ENCODE data around the gene HNRNPUL1. TPM values are rescaled to one million over a fixed set of nuclear protein-coding genes. Genes with fewer than 3 reads are reported as not detected.
"Not testable (repeated sequence)": the region's sequence is repeated elsewhere in the genome, so short reads cannot be mapped to it uniquely, and the experiment has no call there.

Gene HNRNPUL1
- total and polyA plus RNA-seq, 2 donors (not counting 1 experiment from before 2014, with no cell fraction given) = 36.4 to 58.1 TPM

GRCh38 chr19:41339936-41340335, 75.8 kb downstream of the HNRNPUL1 start:
- H3K4me2 ChIP-seq (ENCODE audit: extremely low read depth, insufficient read depth, low read length) = no peak overlapping the region
- peaks cover 5% of the 10 kb centered on the region for H3K36me3 ChIP-seq (ENCODE audit: control insufficient read depth, insufficient read depth, low read length)
- H3K79me2 ChIP-seq (ENCODE audit: control insufficient read depth, insufficient read depth, low read length) = no peaks in the 10 kb centered on the region
- H3K9me3 ChIP-seq (ENCODE audit: control insufficient read depth, insufficient read depth, low read depth, low read length) = no peaks in the 10 kb centered on the region
- no peaks in the 10 kb centered on the region for H3K4me1 ChIP-seq (ENCODE audit: control insufficient read depth, extremely low read depth, insufficient read depth, low read length)
- no peak for TF ChIP-seq EZH2 (IDR thresholded peaks at IDR 0.05; ENCODE audit: low read length, missing control alignments)
- TF ChIP-seq, protein P1, sequence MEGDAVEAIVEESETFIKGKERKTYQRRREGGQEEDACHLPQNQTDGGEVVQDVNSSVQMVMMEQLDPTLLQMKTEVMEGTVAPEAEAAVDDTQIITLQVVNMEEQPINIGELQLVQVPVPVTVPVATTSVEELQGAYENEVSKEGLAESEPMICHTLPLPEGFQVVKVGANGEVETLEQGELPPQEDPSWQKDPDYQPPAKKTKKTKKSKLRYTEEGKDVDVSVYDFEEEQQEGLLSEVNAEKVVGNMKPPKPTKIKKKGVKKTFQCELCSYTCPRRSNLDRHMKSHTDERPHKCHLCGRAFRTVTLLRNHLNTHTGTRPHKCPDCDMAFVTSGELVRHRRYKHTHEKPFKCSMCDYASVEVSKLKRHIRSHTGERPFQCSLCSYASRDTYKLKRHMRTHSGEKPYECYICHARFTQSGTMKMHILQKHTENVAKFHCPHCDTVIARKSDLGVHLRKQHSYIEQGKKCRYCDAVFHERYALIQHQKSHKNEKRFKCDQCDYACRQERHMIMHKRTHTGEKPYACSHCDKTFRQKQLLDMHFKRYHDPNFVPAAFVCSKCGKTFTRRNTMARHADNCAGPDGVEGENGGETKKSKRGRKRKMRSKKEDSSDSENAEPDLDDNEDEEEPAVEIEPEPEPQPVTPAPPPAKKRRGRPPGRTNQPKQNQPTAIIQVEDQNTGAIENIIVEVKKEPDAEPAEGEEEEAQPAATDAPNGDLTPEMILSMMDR (conservative IDR thresholded peaks at IDR 0.05 in 1 of 2, IDR thresholded peaks at IDR 0.05 in 1 of 2; ENCODE audit: low read depth in 1 of 2, low read length in 2 of 2) = no peak
- H4K20me1 ChIP-seq (ENCODE audit: control insufficient read depth, extremely low read depth, insufficient read depth, low read length) = no peaks in the 10 kb centered on the region
- DNase-seq (ENCODE audit: low read depth in 2 of 2) = peak in 1 of 2 donors; percentile 67
- no peaks in the 10 kb centered on the region for H3K27me3 ChIP-seq (ENCODE audit: control insufficient read depth, insufficient read depth, low read length)
- H3K27ac ChIP-seq (ENCODE audit: insufficient read depth, low read length) = no peak overlapping the region
- no peak overlapping the region for H2AFZ ChIP-seq (ENCODE audit: low read length)
- no peak overlapping the region for H3K4me3 ChIP-seq (replicated peaks in 1 of 4; ENCODE audit: control extremely low read depth in 1 of 4, insufficient read depth in 1 of 4, low read depth in 3 of 4, low read length in 4 of 4)
- no peak overlapping the region for H3K9ac ChIP-seq (ENCODE audit: insufficient read depth, low read length)

- H3K27me3 ChIP-seq (ENCODE audit: control insufficient read depth, insufficient read depth, low read length) = no peaks in the 10 kb centered on the region
- H3K79me2 ChIP-seq (ENCODE audit: control insufficient read depth, insufficient read depth, low read length) = no peaks in the 10 kb centered on the region
- H3K27ac ChIP-seq (ENCODE audit: insufficient read depth, low read length) = no peak overlapping the region
- no peaks in the 10 kb centered on the region for H3K9me3 ChIP-seq (ENCODE audit: control insufficient read depth, insufficient read depth, low read depth, low read length)
- H3K9ac ChIP-seq (ENCODE audit: insufficient read depth, low read length) = no peak overlapping the region
- H3K4me1 ChIP-seq (ENCODE audit: control insufficient read depth, extremely low read depth, insufficient read depth, low read length) = no peaks in the 10 kb centered on the region
- H3K4me3 ChIP-seq (replicated peaks in 1 of 4; ENCODE audit: control extremely low read depth in 1 of 4, insufficient read depth in 1 of 4, low read depth in 3 of 4, low read length in 4 of 4) = no peak overlapping the region
- H3K4me2 ChIP-seq (ENCODE audit: extremely low read depth, insufficient read depth, low read length) = no peak overlapping the region
- no peak overlapping the region for H2AFZ ChIP-seq (ENCODE audit: low read length)
- DNase-seq (ENCODE audit: low read depth in 2 of 2) = no peak
- no peak for TF ChIP-seq EZH2 (IDR thresholded peaks at IDR 0.05; ENCODE audit: low read length, missing control alignments)
- TF ChIP-seq, protein P1 (conservative IDR thresholded peaks at IDR 0.05 in 1 of 2, IDR thresholded peaks at IDR 0.05 in 1 of 2; ENCODE audit: low read depth in 1 of 2, low read length in 2 of 2) = no peak
- H3K36me3 ChIP-seq (ENCODE audit: control insufficient read depth, insufficient read depth, low read length) = peaks cover 5% of the 10 kb centered on the region
- H4K20me1 ChIP-seq (ENCODE audit: control insufficient read depth, extremely low read depth, insufficient read depth, low read length) = no peaks in the 10 kb centered on the region
Observed at GRCh38 chr19:41341669-41342490, 77.7 kb downstream of the HNRNPUL1 start.

- DNase-seq (ENCODE audit: low read depth in 2 of 2) = no peak
- Histone ChIP-seq H3K27me3 (ENCODE audit: control insufficient read depth, insufficient read depth, low read length) (no peaks in the 10 kb centered on the region), H3K27ac (ENCODE audit: insufficient read depth, low read length) (no peak overlapping the region), H2AFZ (ENCODE audit: low read length) (no peak overlapping the region), H3K9me3 (ENCODE audit: control insufficient read depth, insufficient read depth, low read depth, low read length) (no peaks in the 10 kb centered on the region), H3K4me3 (replicated peaks in 1 of 4; ENCODE audit: control extremely low read depth in 1 of 4, insufficient read depth in 1 of 4, low read depth in 3 of 4, low read length in 4 of 4) (no peak overlapping the region), H3K9ac (ENCODE audit: insufficient read depth, low read length) (no peak overlapping the region), H4K20me1 (ENCODE audit: control insufficient read depth, extremely low read depth, insufficient read depth, low read length) (no peaks in the 10 kb centered on the region), H3K79me2 (ENCODE audit: control insufficient read depth, insufficient read depth, low read length) (no peaks in the 10 kb centered on the region), H3K4me2 (ENCODE audit: extremely low read depth, insufficient read depth, low read length) (no peak overlapping the region), H3K4me1 (ENCODE audit: control insufficient read depth, extremely low read depth, insufficient read depth, low read length) (no peaks in the 10 kb centered on the region), H3K36me3 (ENCODE audit: control insufficient read depth, insufficient read depth, low read length) (peaks cover 7% of the 10 kb centered on the region)
- TF ChIP-seq, protein P1 (conservative IDR thresholded peaks at IDR 0.05 in 1 of 2, IDR thresholded peaks at IDR 0.05 in 1 of 2; ENCODE audit: low read depth in 1 of 2, low read length in 2 of 2) = no peak
- no peak for TF ChIP-seq EZH2 (IDR thresholded peaks at IDR 0.05; ENCODE audit: low read length, missing control alignments)
Observed at GRCh38 chr19:41344162-41344561, 80.0 kb downstream of the HNRNPUL1 start.

DNA sequence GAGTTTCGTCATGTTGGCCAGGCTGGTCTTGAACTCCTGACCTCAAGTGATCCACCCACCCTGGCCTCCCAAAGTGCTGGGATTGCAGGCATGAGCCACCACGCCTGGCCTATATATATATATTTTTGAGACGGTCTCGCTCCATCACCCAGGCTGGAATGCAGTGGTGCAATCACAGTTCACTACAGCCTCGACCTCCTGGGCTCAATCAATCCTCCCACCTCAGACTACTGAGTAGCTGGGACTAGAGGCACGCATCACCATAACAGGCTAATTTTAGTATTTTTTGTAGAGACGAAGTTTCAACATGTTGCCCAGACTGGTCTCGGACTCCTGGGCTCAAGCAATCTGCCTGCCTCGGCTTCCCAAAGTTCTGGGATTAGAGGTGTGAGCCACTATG, 82.7 kb downstream of the HNRNPUL1 start:
- H3K79me2 ChIP-seq (ENCODE audit: control insufficient read depth, insufficient read depth, low read length) = peaks cover 14% of the 10 kb centered on the region
- not testable (repeated sequence) for H3K27me3 ChIP-seq (ENCODE audit: control insufficient read depth, insufficient read depth, low read length); H3K36me3 ChIP-seq (ENCODE audit: control insufficient read depth, insufficient read depth, low read length); DNase-seq (ENCODE audit: low read depth in 2 of 2); H3K4me2 ChIP-seq (ENCODE audit: extremely low read depth, insufficient read depth, low read length); H3K4me3 ChIP-seq (replicated peaks in 1 of 4; ENCODE audit: control extremely low read depth in 1 of 4, insufficient read depth in 1 of 4, low read depth in 3 of 4, low read length in 4 of 4); H4K20me1 ChIP-seq (ENCODE audit: control insufficient read depth, extremely low read depth, insufficient read depth, low read length); H3K9me3 ChIP-seq (ENCODE audit: control insufficient read depth, insufficient read depth, low read depth, low read length); H3K9ac ChIP-seq (ENCODE audit: insufficient read depth, low read length); H3K4me1 ChIP-seq (ENCODE audit: control insufficient read depth, extremely low read depth, insufficient read depth, low read length); H3K27ac ChIP-seq (ENCODE audit: insufficient read depth, low read length); H2AFZ ChIP-seq (ENCODE audit: low read length)

Measured in fibroblast of lung (primary cell).